Transverse colon (tissue), 4 donors: Measurements from ENCODE around the gene ANKRD52.
A peak's percentile ranks its signal among the peaks of the same experiment; 100 is the strongest.

Source experiments
- EP300 ChIP-seq: sonication (generic); formaldehyde crosslinking; IDR thresholded peaks from one replicate; pipeline ENCODE4 v1.6.1; 2017; ENCODE audit warnings: antibody characterized with exemption, low read depth
- POLR2A ChIP-seq: fragments of 450-650 bp; IDR thresholded peaks from one replicate; pipeline ENCODE4 v1.6.1; 2016; ENCODE audit warnings: antibody characterized with exemption, mild to moderate bottlenecking, moderate library complexity
- POLR2AphosphoS5 ChIP-seq, 3 donors: sonication (generic); formaldehyde crosslinking; IDR thresholded peaks; one replicate each; pipeline ENCODE4 v1.6.1; 2016; ENCODE audit warnings: antibody characterized with exemption in 3 of 3
- TF ChIP-seq, protein P1 (sequence below), 5 experiments: fragments of 200-600 bp in 3 of 5; fragments of 450-650 bp in 2 of 5; sonication (generic) in 3 of 5; IDR thresholded peaks; 1 replicate in 2 of 5; 2 replicates in 3 of 5; pipeline ENCODE4 v1.5.1; 2016 to 2017; ENCODE audit warnings: antibody characterized with exemption in 5 of 5, inconsistent platforms in 3 of 5, mild to moderate bottlenecking in 2 of 5, moderate library complexity in 1 of 5

- TF ChIP-seq POLR2AphosphoS5 (IDR thresholded peaks at IDR 0.05) (no peak), POLR2A (no peak), EP300 (no peak)
- TF ChIP-seq, protein P1, sequence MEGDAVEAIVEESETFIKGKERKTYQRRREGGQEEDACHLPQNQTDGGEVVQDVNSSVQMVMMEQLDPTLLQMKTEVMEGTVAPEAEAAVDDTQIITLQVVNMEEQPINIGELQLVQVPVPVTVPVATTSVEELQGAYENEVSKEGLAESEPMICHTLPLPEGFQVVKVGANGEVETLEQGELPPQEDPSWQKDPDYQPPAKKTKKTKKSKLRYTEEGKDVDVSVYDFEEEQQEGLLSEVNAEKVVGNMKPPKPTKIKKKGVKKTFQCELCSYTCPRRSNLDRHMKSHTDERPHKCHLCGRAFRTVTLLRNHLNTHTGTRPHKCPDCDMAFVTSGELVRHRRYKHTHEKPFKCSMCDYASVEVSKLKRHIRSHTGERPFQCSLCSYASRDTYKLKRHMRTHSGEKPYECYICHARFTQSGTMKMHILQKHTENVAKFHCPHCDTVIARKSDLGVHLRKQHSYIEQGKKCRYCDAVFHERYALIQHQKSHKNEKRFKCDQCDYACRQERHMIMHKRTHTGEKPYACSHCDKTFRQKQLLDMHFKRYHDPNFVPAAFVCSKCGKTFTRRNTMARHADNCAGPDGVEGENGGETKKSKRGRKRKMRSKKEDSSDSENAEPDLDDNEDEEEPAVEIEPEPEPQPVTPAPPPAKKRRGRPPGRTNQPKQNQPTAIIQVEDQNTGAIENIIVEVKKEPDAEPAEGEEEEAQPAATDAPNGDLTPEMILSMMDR (IDR thresholded peaks at IDR 0.05) = peak; percentile 75 to 93 (median 80)
These were observed 65.1 kb downstream of the ANKRD52 start for GRCh38 chr12:56193025-56193578.
